HuH-7.5 (cell line): ENCODE measurements around the gene OR10AG1.

Experiments
- DNase-seq: peaks from one replicate; pipeline ENCODE4 v3.0.0; 2011; ENCODE audit warnings: low spot score

The OR10AG1 gene

GRCh38 chr11:55969845-55970244 lies at the start of gene OR10AG1:
Gene OR10AG1, minus strand, starts transcription at chr11:55969945. Its CDS starts 38 bp downstream, at chr11:55969907.
- no peak for DNase-seq

- no peak for DNase-seq
Measured at GRCh38 chr11:56013805-56014204, 44.1 kb upstream of the OR10AG1 start.

DNA sequence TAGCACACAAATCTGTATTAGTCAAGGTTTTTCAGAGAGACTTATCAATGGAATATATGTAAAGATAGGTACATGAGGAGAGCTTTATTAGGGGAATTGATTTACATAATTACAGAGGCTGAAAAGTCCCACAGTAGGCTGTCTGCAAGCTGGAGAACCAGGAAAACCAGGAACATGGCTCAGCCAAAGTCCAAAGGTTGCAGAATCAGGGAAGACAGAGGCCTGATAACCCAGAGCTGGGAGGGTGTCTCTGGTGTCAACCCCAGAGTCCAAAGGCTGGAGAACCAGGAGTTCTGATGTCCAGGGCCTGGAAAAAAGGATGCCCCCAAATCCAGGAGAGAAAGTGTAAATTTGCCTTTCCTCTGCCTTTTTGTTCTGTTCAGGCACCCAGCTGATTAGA lies 41.0 kb upstream of the OR10AG1 start:
- no peak for DNase-seq

GRCh38 chr11:55994525-55994924 lies 24.8 kb upstream of the OR10AG1 start, which contains the start of gene OR5F1:
Gene OR5F1, minus strand, starts transcription at chr11:55994625. Its CDS starts 0 bp downstream, at chr11:55994625.
- DNase-seq, result no peak

- DNase-seq, result no peak
Measured at GRCh38 chr11:55970935-55971334, 1.2 kb upstream of the OR10AG1 start.

DNA sequence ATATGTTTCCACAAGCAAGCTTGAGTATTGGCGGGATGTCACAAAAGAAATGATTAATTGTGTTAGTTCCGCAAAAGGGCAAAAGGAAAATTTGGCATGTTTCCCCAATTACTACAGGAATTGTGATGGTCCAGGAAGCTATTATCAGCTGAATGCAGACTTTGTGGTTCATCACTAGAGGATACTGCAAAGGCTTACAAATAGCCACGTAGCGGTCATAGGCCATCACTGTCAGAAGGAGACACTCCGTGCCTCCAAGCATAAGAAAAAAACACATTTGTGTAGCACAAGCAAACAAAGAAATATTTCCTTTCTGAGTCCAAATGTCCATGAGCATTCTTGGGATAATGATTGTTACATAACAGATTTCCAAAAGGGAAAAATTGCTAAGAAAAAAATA lies 1.8 kb downstream of the OR10AG1 start:
- DNase-seq, result no peak

- no peak for DNase-seq
Measured at GRCh38 chr11:55966391-55966790, 3.4 kb downstream of the OR10AG1 start.

DNA sequence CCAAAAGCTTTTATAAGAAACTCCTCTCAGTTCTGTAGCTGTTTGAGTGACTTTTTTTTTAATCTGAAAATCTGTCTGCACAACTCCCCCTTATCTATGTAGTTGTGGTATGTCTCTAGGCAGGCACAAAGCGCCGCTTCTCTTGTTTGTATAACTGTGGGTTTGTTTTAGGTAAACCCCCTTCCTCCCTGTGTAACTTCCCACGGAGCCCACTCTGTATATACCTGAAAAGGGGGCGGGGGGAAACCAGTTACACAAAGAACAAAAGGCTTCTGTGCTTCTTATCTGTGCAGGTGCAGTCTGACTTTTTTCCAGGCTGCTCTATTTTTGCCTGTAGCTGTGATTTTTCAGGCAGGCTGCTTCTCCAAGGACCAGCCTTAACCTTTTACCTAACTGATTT lies 13.2 kb downstream of the OR10AG1 start:
- DNase-seq, result no peak

GRCh38 chr11:55949330-55949729 lies 20.4 kb downstream of the OR10AG1 start:
- DNase-seq, result no peak

- peak; percentile 3 for DNase-seq
Measured at GRCh38 chr11:55942785-55943392, 26.9 kb downstream of the OR10AG1 start.

- DNase-seq, result no peak
Measured at GRCh38 chr11:55936300-55936699, 33.4 kb downstream of the OR10AG1 start, which contains the start of gene OR5I1. Gene OR5I1, minus strand, starts transcription at chr11:55936400. Its CDS starts 0 bp downstream, at chr11:55936400.

GRCh38 chr11:55920537-55920936 lies 49.2 kb downstream of the OR10AG1 start:
- DNase-seq, result no peak
